GM12801 (cell line): ENCODE results near the gene DCPS.

Experiments
- TF ChIP-seq, protein P1 (sequence below): IDR thresholded peaks from one replicate; pipeline ENCODE4 v1.5.1; 2011; ENCODE audit warnings: control low read depth; ENCODE audit not compliant: insufficient read length; ENCODE audit errors: extremely low read depth

Gene DCPS

DNA sequence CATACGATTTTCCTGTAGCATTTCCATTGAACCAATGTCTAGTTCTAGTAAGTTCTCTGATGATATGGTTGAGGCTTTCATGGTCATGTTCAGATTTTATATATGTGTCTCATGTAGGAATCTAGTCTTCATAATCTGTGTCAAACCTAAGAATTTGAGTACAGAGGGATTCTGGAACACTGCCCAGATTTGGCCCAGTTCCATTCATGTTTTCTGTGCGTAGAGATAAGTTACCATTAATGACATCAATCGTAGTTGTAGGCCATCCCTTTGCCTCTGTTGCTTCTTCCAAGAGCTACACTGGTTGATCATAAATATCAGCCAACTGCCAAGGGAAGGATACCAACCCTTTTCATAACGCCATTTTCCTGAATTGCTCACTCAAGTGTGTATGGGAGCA lies 74.9 kb downstream of the DCPS start:
- TF ChIP-seq, protein P1, sequence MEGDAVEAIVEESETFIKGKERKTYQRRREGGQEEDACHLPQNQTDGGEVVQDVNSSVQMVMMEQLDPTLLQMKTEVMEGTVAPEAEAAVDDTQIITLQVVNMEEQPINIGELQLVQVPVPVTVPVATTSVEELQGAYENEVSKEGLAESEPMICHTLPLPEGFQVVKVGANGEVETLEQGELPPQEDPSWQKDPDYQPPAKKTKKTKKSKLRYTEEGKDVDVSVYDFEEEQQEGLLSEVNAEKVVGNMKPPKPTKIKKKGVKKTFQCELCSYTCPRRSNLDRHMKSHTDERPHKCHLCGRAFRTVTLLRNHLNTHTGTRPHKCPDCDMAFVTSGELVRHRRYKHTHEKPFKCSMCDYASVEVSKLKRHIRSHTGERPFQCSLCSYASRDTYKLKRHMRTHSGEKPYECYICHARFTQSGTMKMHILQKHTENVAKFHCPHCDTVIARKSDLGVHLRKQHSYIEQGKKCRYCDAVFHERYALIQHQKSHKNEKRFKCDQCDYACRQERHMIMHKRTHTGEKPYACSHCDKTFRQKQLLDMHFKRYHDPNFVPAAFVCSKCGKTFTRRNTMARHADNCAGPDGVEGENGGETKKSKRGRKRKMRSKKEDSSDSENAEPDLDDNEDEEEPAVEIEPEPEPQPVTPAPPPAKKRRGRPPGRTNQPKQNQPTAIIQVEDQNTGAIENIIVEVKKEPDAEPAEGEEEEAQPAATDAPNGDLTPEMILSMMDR, result no peak

- TF ChIP-seq, protein P1, result no peak
Measured at GRCh38 chr11:126380909-126381308, 77.0 kb downstream of the DCPS start.

GRCh38 chr11:126383339-126384335 lies 79.8 kb downstream of the DCPS start:
- TF ChIP-seq, protein P1, result no peak

DNA sequence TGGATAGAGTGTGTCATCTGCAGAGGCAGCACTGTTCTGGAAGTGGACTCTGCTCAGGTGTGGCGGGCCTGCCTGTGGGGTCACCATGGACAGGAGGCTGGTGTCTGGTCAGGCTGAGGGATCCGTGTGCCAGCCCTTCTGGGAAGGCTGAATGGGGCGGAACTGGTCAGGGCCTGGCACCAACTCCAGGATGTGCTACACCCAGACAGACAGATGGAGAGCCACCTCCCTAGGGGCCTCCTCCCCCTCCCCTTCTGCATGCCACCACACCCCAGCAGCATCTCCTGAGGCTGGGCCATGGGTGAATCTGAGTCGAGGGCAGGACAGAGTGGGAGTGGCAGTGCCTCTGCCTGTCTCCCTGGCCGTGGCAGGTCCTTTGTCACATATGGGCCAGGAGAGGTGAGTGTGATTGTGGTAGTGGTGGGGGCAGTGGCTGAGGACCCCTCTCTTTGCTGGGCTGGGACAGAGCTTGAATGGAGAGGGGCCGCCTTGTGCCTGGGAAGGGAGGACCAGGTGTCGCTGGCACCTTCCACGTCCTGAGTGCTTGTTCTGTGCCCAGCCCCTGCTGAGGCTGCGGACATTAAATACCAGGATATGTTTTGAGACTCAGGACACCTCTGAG lies 80.7 kb downstream of the DCPS start:
- TF ChIP-seq, protein P1, result no peak

GRCh38 chr11:126385991-126386728 lies 82.3 kb downstream of the DCPS start:
- TF ChIP-seq, protein P1, result no peak

DNA sequence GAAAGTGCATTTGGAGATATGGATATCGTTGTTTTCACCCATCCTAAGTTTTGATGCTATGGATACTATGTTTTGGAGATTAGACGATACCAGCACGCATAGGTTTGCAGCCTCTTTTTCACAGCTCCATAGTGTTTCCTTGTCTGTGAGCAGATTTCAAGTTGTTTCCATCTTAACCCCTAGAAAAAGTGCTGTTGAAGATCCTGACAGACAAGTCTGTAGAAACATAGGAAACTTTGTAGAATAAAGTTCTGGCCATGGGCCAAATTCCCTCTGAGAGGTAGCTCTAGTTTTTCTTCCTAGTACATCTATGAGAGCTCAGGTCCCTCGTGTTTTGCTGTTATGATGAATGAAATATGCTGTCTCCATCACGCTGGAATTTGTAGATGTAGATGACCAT lies 84.0 kb downstream of the DCPS start:
- TF ChIP-seq, protein P1, result no peak
